GM12878 (cell line): ENCODE data around the gene UXT. TPM values are rescaled to one million over a fixed set of nuclear protein-coding genes. Genes with fewer than 3 reads are reported as not detected.

ENCODE experiments used
- BCLAF1 ChIP-seq: fragments of 450-650 bp; IDR thresholded peaks from 2 replicates; pipeline ENCODE4 v1.6.1; 2017; ENCODE audit warnings: antibody characterized with exemption, mild to moderate bottlenecking, moderate library complexity
- CHD1 ChIP-seq: IDR thresholded peaks from 2 replicates; pipeline ENCODE4 v1.6.1; 2012; ENCODE audit warnings: low read depth, low read length, improper control_type of control experiment
- CUX1 ChIP-seq: IDR thresholded peaks from 2 replicates; pipeline ENCODE4 v1.6.1; 2012; ENCODE audit warnings: improper control_type of control experiment, low read depth, low read length; ENCODE audit not compliant: insufficient replicate concordance
- MYC ChIP-seq: IDR thresholded peaks from 2 replicates; pipeline ENCODE4 v1.6.1; 2011; ENCODE audit warnings: mild to moderate bottlenecking, low read length, moderate library complexity, inconsistent platforms; ENCODE audit not compliant: insufficient read depth, insufficient replicate concordance, insufficient read length, severe bottlenecking
- POLR2AphosphoS2 ChIP-seq: IDR thresholded peaks from 2 replicates; pipeline ENCODE4 v1.6.1; 2011; ENCODE audit warnings: low read depth, mild to moderate bottlenecking, low read length, improper control_type of control experiment, moderate library complexity
- polyA plus RNA-seq, 11 experiments: library from polyadenylated mRNA; depleted of rRNA in 4 of 11; unstranded in 6 of 11; stranded (reverse) in 5 of 11; fragments of >200 nt; fragmentation: Nextera tagmentation in 4 of 11; fragmentation: Illumina TruSeq in 1 of 11; extraction: Ambion mirVana in 4 of 11; extraction: Trizol in 1 of 11; gene quantifications; 1 replicate in 1 of 11; 2 replicates in 10 of 11; pipeline versions ENCODE4 v1.2.1 to v1.2.3, GENCODE V29; 2011 to 2016; ENCODE audit warnings: inconsistent platforms in 2 of 11, missing spikeins in 2 of 11, low read depth in 1 of 11
- total RNA-seq, 4 experiments: library from RNA; depleted of rRNA in 3 of 4; stranded (reverse); fragments of >200 nt in 3 of 4; fragmentation: Illumina TruSeq in 1 of 4; extraction: Trizol in 1 of 4; gene quantifications; 2 replicates each; pipeline versions ENCODE4 v1.2.1 to v1.2.3, GENCODE V29; 2013 to 2021

Gene UXT
- total and polyA plus RNA-seq, 10 of the 15 experiments (the other 5 are each of a cell fraction or from before 2014, with no cell fraction given), result 105 to 245 (median 206) TPM

- TF ChIP-seq CUX1 (no peak), BCLAF1 (no peak), CHD1 (no peak), POLR2AphosphoS2 (no peak), MYC (no peak)
Observed at GRCh38 chrX:47612418-47612817, 46.6 kb downstream of the UXT start (continued).
